Breast epithelium (tissue), 3 donors: ENCODE data around the gene CABP4.

Experiments
- CTCF ChIP-seq, 3 donors: fragments of 450-650 bp; IDR thresholded peaks; one replicate each; pipeline ENCODE4 v1.5.1; 2016 to 2017; ENCODE audit warnings: antibody characterized with exemption in 3 of 3, mild to moderate bottlenecking in 3 of 3, moderate library complexity in 3 of 3
- POLR2AphosphoS5 ChIP-seq, 3 donors: sonication (generic); formaldehyde crosslinking; IDR thresholded peaks; one replicate each; pipeline ENCODE4 v1.6.1; 2017; ENCODE audit warnings: antibody characterized with exemption in 3 of 3

GRCh38 chr11:67504950-67505581 is 49.9 kb downstream of the CABP4 start, which contains the start of gene PITPNM1:
- TF ChIP-seq POLR2AphosphoS5 (IDR thresholded peaks at IDR 0.05) (no peak), CTCF (IDR thresholded peaks at IDR 0.05) (no peak)
